Neutrophil (primary cell): ENCODE measurements around the gene MYRFL.

Experiments
- H3K27ac ChIP-seq: fragments of 200-600 bp; sonication (generic); 2 replicates; pipeline ENCODE4 v1.5.1; 2016; ENCODE audit warnings: mild to moderate bottlenecking, moderate library complexity
- H3K27me3 ChIP-seq: fragments of 200-600 bp; sonication (generic); 2 replicates; pipeline ENCODE4 v1.6.0; 2016; ENCODE audit warnings: mild to moderate bottlenecking
- H3K36me3 ChIP-seq: fragments of 200-600 bp; sonication (generic); 2 replicates; pipeline ENCODE4 v1.5.1; 2017
- H3K4me1 ChIP-seq, 2 experiments: fragments of 200-600 bp in 1 of 2; sonication (generic) in 1 of 2; 1 replicate in 1 of 2; 2 replicates in 1 of 2; pipeline versions ENCODE4 v1.5.1 to v1.6.1; 2013 to 2016; ENCODE audit warnings: low read depth in 1 of 2, low read length in 1 of 2, mild to moderate bottlenecking in 1 of 2, moderate library complexity in 1 of 2; ENCODE audit not compliant: control insufficient read depth in 1 of 2, insufficient read depth in 1 of 2
- H3K4me3 ChIP-seq, 2 experiments: fragments of 200-600 bp in 1 of 2; sonication (generic) in 1 of 2; 1 replicate in 1 of 2; 2 replicates in 1 of 2; pipeline ENCODE4 v1.5.1; 2013 to 2016; ENCODE audit warnings: low read depth in 1 of 2, low read length in 1 of 2, mild to moderate bottlenecking in 1 of 2, moderate library complexity in 1 of 2
- H3K9me3 ChIP-seq: fragments of 200-600 bp; sonication (generic); 2 replicates; pipeline ENCODE4 v1.5.1; 2016
- CTCF ChIP-seq: fragments of 200-600 bp; sonication (generic); IDR thresholded peaks from 2 replicates; pipeline ENCODE4 v1.5.1; 2016; ENCODE audit warnings: antibody characterized with exemption

The MYRFL gene

DNA sequence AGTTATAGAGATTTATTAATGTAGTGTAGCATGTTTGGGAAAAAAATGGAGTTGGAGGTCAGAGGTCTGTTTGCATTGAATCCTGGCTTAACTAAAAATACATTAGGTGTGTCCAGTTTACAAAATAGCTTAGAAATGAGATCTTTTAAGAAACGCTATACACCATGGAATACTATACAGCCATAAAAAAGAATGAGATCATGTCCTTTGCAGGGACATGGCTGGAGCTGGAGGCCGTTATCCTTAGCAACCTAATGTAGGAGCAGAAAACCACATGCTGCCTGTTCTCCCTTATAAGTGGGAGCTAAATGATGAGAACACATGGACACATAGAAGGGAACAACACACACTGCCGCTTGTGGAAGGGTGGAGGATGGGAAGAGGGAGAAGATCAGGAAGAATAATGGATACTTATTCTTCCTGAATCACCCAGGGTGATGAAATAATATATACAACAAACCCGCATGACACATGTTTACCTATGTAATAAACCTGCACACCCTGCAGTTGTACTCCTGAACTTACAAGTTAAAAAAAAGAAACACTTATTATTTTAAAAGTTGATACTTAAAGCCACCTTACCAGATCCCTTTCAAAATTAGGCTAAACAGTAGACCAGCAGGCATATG is 14.0 kb upstream of the MYRFL start:
- no peak for TF ChIP-seq CTCF
- Histone ChIP-seq H3K36me3 (peaks cover 47% of the 10 kb centered on the region), H3K4me1 (no peaks in the 10 kb centered on the region), H3K9me3 (no peaks in the 10 kb centered on the region), H3K4me3 (no peak overlapping the region), H3K27ac (no peak overlapping the region), H3K27me3 (no peaks in the 10 kb centered on the region)

- H3K9me3 ChIP-seq = no peaks in the 10 kb centered on the region
- H3K27ac ChIP-seq = no peak overlapping the region
- no peak for TF ChIP-seq CTCF
- H3K4me1 ChIP-seq = no peaks in the 10 kb centered on the region
- no peak overlapping the region for H3K4me3 ChIP-seq
- H3K27me3 ChIP-seq = no peaks in the 10 kb centered on the region
- peaks cover 39% of the 10 kb centered on the region for H3K36me3 ChIP-seq
These were observed 8.9 kb upstream of the MYRFL start for GRCh38 chr12:69816082-69816481.

- H3K4me1 ChIP-seq = no peaks in the 10 kb centered on the region
- no peak for TF ChIP-seq CTCF
These were observed 4.0 kb upstream of the MYRFL start for GRCh38 chr12:69821032-69821455.

GRCh38 chr12:69821456-69822159 is 3.4 kb upstream of the MYRFL start:
- Histone ChIP-seq H3K4me1 (no peaks in the 10 kb centered on the region), H3K27ac (no peak overlapping the region), H3K4me3 (no peak overlapping the region), H3K9me3 (no peaks in the 10 kb centered on the region), H3K27me3 (peaks cover 4% of the 10 kb centered on the region), H3K36me3 (no peaks in the 10 kb centered on the region)
- no peak for TF ChIP-seq CTCF

More at GRCh38 chr12:69821032-69821455, 4.0 kb upstream of the MYRFL start:
- Histone ChIP-seq H3K4me3 (no peak overlapping the region), H3K27me3 (peaks cover 4% of the 10 kb centered on the region), H3K27ac (no peak overlapping the region), H3K9me3 (no peaks in the 10 kb centered on the region), H3K36me3 (peaks cover under 1% of the 10 kb centered on the region)

DNA sequence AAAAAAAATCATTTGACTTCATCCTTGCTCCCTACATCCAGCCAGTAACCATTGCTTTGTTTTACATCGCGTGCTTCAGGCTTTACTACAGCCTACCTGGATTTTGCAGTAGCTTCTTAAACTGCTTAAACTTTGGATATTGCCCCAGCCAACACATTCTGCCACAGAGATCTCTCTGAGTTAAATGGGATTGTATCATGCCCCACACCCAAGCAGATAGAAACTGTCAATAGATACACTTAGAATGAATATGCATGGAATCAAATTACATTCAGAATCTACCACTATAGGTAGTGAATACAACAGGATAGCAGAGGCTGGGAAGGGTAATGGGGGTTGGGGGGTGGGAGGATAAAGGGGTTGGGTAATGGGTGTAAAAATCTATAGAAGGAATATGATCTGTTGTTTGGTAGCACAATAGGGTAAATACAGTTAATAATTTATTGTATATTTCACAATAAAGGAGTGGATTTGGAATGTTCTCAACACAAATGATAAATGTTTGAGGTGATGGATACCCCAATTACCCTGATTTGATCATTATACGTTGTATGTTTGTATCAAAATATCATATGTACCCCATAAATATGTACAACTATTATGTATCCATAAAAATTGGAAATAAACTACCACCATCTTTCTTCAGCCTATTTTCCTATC is 2.7 kb upstream of the MYRFL start:
- Histone ChIP-seq H3K4me3 (no peak overlapping the region), H3K4me1 (no peaks in the 10 kb centered on the region), H3K27me3 (peaks cover 4% of the 10 kb centered on the region), H3K36me3 (no peaks in the 10 kb centered on the region), H3K27ac (no peak overlapping the region), H3K9me3 (no peaks in the 10 kb centered on the region)
- TF ChIP-seq CTCF = no peak
